Gastroesophageal sphincter (tissue), 4 donors: ENCODE measurements around the gene GPR35. TPM values are rescaled to one million over a fixed set of nuclear protein-coding genes. Genes with fewer than 3 reads are reported as not detected.

Source experiments
- ATAC-seq: fragments of 150-250 bp; one replicate; pipeline ENCODE4 v1.9.1; 2016; ENCODE audit warnings: mild to moderate bottlenecking, moderate library complexity
- H3K27ac ChIP-seq, 4 donors: fragments of 200-600 bp; sonication (generic) in 3 of 4; 1 replicate in 3 of 4; 2 replicates in 1 of 4; pipeline ENCODE4 v1.5.1; 2016 to 2019
- H3K27me3 ChIP-seq: fragments of 200-600 bp; sonication (generic); one replicate; pipeline ENCODE4 v1.5.1; 2019
- H3K36me3 ChIP-seq, 2 donors: fragments of 200-600 bp; sonication (generic); one replicate each; pipeline ENCODE4 v1.5.1; 2019; ENCODE audit warnings: control low read depth in 1 of 2
- H3K4me1 ChIP-seq, 3 donors: fragments of 200-600 bp; sonication (generic); 1 replicate in 2 of 3; 2 replicates in 1 of 3; pipeline ENCODE4 v1.5.1; 2016 to 2019; ENCODE audit warnings: control low read depth in 2 of 3
- H3K4me3 ChIP-seq, 2 donors: fragments of 200-600 bp; sonication (generic); one replicate each; pipeline ENCODE4 v1.5.1; 2019; ENCODE audit warnings: mild to moderate bottlenecking in 1 of 2, moderate library complexity in 1 of 2
- H3K9me3 ChIP-seq, 3 donors: fragments of 200-600 bp; sonication (generic); one replicate each; pipeline ENCODE4 v1.5.1; 2017 to 2019; ENCODE audit warnings: control low read depth in 2 of 3
- EP300 ChIP-seq: sonication (generic); formaldehyde crosslinking; IDR thresholded peaks from one replicate; pipeline ENCODE4 v1.6.1; 2017; ENCODE audit warnings: antibody characterized with exemption, mild to moderate bottlenecking
- POLR2A ChIP-seq, 2 donors: fragments of 450-650 bp; IDR thresholded peaks; one replicate each; pipeline ENCODE4 v1.6.1; 2017; ENCODE audit warnings: antibody characterized with exemption in 2 of 2, mild to moderate bottlenecking in 2 of 2, moderate library complexity in 1 of 2
- POLR2AphosphoS5 ChIP-seq: sonication (generic); formaldehyde crosslinking; IDR thresholded peaks from one replicate; pipeline ENCODE4 v1.6.1; 2017; ENCODE audit warnings: antibody characterized with exemption
- WGBS, 2 donors: methylation state at CpG; one replicate each; pipeline ENCODE4 v1.1.5; 2018; ENCODE audit warnings: low coverage in 1 of 2; 5-methylcytosine and 5-hydroxymethylcytosine counted together
- total RNA-seq, 4 donors: library from RNA; depleted of rRNA; stranded (reverse); fragments of >200 nt; gene quantifications; one replicate each; pipeline ENCODE4 v1.1.0, GENCODE V29; 2016
- TF ChIP-seq, protein P1 (sequence below), 4 experiments: fragments of 200-600 bp in 2 of 4; fragments of 450-650 bp in 2 of 4; sonication (generic) in 1 of 4; IDR thresholded peaks; one replicate each; pipeline ENCODE4 v1.5.1; 2017 to 2019; ENCODE audit warnings: antibody characterized with exemption in 4 of 4, mild to moderate bottlenecking in 2 of 4, moderate library complexity in 2 of 4

The GPR35 gene
- total RNA-seq, 4 donors from 2014 or later = 0.93 to 2.3 (median 1.9) TPM

GRCh38 chr2:240588669-240589068 is 36.6 kb upstream of the GPR35 start:
- no peak for ATAC-seq
- TF ChIP-seq EP300 (no peak), POLR2A (IDR thresholded peaks at IDR 0.05) (no peak), POLR2AphosphoS5 (no peak)
- TF ChIP-seq, protein P1, sequence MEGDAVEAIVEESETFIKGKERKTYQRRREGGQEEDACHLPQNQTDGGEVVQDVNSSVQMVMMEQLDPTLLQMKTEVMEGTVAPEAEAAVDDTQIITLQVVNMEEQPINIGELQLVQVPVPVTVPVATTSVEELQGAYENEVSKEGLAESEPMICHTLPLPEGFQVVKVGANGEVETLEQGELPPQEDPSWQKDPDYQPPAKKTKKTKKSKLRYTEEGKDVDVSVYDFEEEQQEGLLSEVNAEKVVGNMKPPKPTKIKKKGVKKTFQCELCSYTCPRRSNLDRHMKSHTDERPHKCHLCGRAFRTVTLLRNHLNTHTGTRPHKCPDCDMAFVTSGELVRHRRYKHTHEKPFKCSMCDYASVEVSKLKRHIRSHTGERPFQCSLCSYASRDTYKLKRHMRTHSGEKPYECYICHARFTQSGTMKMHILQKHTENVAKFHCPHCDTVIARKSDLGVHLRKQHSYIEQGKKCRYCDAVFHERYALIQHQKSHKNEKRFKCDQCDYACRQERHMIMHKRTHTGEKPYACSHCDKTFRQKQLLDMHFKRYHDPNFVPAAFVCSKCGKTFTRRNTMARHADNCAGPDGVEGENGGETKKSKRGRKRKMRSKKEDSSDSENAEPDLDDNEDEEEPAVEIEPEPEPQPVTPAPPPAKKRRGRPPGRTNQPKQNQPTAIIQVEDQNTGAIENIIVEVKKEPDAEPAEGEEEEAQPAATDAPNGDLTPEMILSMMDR (IDR thresholded peaks at IDR 0.05) = no peak
- no peaks in the 10 kb centered on the region for H3K27me3 ChIP-seq
- H3K4me1 ChIP-seq = peaks cover 0 to 54% (median 27%) of the 10 kb centered on the region in 3 donors
- H3K4me3 ChIP-seq = no peak overlapping the region
- peaks cover 0 to 45% of the 10 kb centered on the region in 2 donors for H3K36me3 ChIP-seq
- 76 to 81% methylated on average over 4 of the region's 4 CpGs for WGBS, 2 donors
- H3K27ac ChIP-seq = no peak overlapping the region
- H3K9me3 ChIP-seq = no peaks in the 10 kb centered on the region

- Histone ChIP-seq H3K4me1 (peaks cover 0 to 54% (median 26%) of the 10 kb centered on the region in 3 donors), H3K4me3 (no peak overlapping the region), H3K27me3 (no peaks in the 10 kb centered on the region), H3K9me3 (no peaks in the 10 kb centered on the region), H3K36me3 (peaks cover 0 to 52% of the 10 kb centered on the region in 2 donors), H3K27ac (no peak overlapping the region)
- no peak for ATAC-seq
- TF ChIP-seq, protein P1 (IDR thresholded peaks at IDR 0.05) = no peak
- TF ChIP-seq POLR2AphosphoS5 (no peak), EP300 (no peak), POLR2A (IDR thresholded peaks at IDR 0.05) (no peak)
- 60 to 83% methylated on average over 3 to 4 of the region's 14 CpGs for WGBS, 2 donors
These were observed 35.9 kb upstream of the GPR35 start for GRCh38 chr2:240589375-240589774.

DNA sequence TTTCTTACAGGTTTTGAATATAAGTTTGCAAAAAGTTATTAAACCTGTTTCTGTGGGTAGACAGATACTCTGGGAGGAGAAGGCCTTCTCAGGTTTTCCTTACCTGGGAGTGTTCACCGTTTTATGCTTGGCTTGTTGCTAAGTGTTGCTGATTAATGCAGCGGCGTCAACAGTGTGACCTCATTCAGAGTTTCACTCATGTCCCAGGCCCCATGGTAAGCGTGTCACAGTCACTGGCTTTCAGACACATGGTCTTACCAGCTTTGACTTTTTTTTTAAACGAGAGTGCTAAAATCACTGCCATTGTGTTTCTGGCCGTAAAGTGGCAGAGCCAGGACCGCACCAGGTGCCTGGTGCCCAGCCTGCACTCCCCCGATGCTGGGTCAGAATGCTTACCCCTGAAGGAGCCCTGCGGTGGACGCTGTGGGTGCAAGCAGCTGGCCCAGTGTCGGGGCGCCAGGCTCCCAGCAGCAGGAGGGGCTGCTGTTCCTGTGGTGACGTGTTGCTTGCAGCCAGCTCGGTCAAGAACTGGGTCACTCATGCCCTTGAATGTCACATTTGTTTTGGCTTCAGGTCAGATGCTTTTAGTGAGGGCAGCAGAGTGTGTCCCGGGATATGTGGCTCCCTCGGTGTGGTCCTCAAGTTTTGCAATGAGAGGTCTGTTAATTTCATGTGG is 35.3 kb upstream of the GPR35 start:
- Histone ChIP-seq H3K36me3 (peaks cover 0 to 57% of the 10 kb centered on the region in 2 donors), H3K4me1 (peaks cover 0 to 54% (median 20%) of the 10 kb centered on the region in 3 donors), H3K27ac (no peak overlapping the region), H3K4me3 (no peak overlapping the region), H3K27me3 (no peaks in the 10 kb centered on the region), H3K9me3 (no peaks in the 10 kb centered on the region)
- ATAC-seq = no peak
- TF ChIP-seq POLR2A (IDR thresholded peaks at IDR 0.05) = no peak
- TF ChIP-seq EP300 = no peak
- 70 to 82% methylated on average over 5 to 10 of the region's 16 CpGs for WGBS, 2 donors

GRCh38 chr2:240590681-240591111 is 34.6 kb upstream of the GPR35 start:
- no peak overlapping the region for H3K4me3 ChIP-seq
- no peaks in the 10 kb centered on the region for H3K27me3 ChIP-seq
- ATAC-seq = no peak
- peaks cover 0 to 54% (median 13%) of the 10 kb centered on the region in 3 donors for H3K4me1 ChIP-seq
- H3K9me3 ChIP-seq = no peaks in the 10 kb centered on the region
- no peak overlapping the region for H3K27ac ChIP-seq
- peaks cover 0 to 64% of the 10 kb centered on the region in 2 donors for H3K36me3 ChIP-seq
- no peak for TF ChIP-seq POLR2A (IDR thresholded peaks at IDR 0.05)
- 96% methylated on average over 5 of the region's 21 CpGs; no CpG with 5 or more reads in 1 of the 2 donors for WGBS, 2 donors

GRCh38 chr2:240591226-240591625 is 34.1 kb upstream of the GPR35 start:
- 76 to 83% methylated on average over 3 to 6 of the region's 6 CpGs for WGBS, 2 donors

More at GRCh38 chr2:240591226-240591625, 34.1 kb upstream of the GPR35 start:
- no peaks in the 10 kb centered on the region for H3K9me3 ChIP-seq
- no peak overlapping the region for H3K27ac ChIP-seq
- no peaks in the 10 kb centered on the region for H3K27me3 ChIP-seq
- peaks cover 0 to 70% of the 10 kb centered on the region in 2 donors for H3K36me3 ChIP-seq
- H3K4me3 ChIP-seq = no peak overlapping the region
- peaks cover 0 to 58% (median 13%) of the 10 kb centered on the region in 3 donors for H3K4me1 ChIP-seq
- TF ChIP-seq POLR2AphosphoS5 = no peak
- TF ChIP-seq, protein P1 (IDR thresholded peaks at IDR 0.05) = no peak
- TF ChIP-seq EP300 = no peak
- no peak for TF ChIP-seq POLR2A (IDR thresholded peaks at IDR 0.05)
- no peak for ATAC-seq
